ENCODE measurements around the gene RND3.

Gene RND3

GRCh38 chr2:150462770-150463169 is 24.7 kb downstream of the RND3 start:
- H3K36me3 ChIP-seq (ENCODE audit: insufficient read depth, low read length), result peaks cover 5% of the 10 kb centered on the region
- H3K4me3 ChIP-seq (ENCODE audit: low read length), result no peak overlapping the region
- no peaks in the 10 kb centered on the region for H3K9me3 ChIP-seq (replicated peaks; ENCODE audit: low read length)
- peaks cover 25% of the 10 kb centered on the region for H3K4me1 ChIP-seq (ENCODE audit: control insufficient read depth, insufficient read depth, low read length)
- no peak overlapping the region for H3K4me2 ChIP-seq (ENCODE audit: low read length)
- H3K27me3 ChIP-seq (ENCODE audit: control insufficient read depth, insufficient read depth, low read length), result no peaks in the 10 kb centered on the region
- H3K9ac ChIP-seq (ENCODE audit: low read depth, low read length), result no peak overlapping the region

DNA sequence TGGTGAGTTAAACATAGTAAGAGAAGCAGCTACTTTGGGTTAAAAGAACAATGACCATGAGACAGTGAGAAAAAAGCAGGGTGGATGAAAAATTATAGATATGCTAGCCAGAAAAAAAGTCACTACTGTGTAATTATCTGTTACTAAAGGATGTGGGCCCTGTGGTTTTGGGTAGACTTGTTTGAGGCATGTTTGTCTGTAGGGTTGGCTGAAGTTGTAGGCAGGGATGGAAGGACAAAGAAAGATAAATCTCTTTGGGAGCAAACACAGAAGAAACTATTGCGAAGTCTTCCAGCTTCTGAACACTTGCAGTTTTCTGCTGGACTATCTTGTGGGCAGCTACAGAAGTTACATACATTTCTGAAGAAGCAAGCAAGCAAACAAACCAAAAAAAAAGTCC is 28.2 kb downstream of the RND3 start:
- no peaks in the 10 kb centered on the region for H3K27me3 ChIP-seq (ENCODE audit: control insufficient read depth, insufficient read depth, low read length)
- H3K36me3 ChIP-seq (ENCODE audit: insufficient read depth, low read length), result no peaks in the 10 kb centered on the region
- H3K4me1 ChIP-seq (ENCODE audit: control insufficient read depth, insufficient read depth, low read length), result peaks cover 3% of the 10 kb centered on the region
- H3K9ac ChIP-seq (ENCODE audit: low read depth, low read length), result no peak overlapping the region
- H3K4me2 ChIP-seq (ENCODE audit: low read length), result no peak overlapping the region
- no peaks in the 10 kb centered on the region for H3K9me3 ChIP-seq (replicated peaks; ENCODE audit: low read length)
- H3K4me3 ChIP-seq (ENCODE audit: low read length), result no peak overlapping the region

DNA sequence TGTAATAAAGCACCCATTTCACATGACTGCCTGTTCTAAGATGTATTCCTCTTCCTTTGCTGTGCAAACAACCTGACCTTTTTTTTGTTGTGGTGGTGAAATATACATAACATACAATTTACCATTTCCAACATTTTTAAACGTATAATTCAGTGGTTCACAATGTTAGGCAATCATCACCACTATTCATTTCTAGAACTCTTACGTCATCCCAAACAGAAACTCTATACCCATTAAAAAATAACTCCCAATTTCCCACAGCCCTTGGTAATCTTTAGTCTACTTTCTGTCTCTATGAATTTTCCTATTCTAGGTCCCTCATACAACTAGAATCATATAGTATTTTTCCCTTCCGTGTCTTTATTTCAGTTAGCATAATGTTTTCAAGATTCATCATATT is 36.7 kb downstream of the RND3 start:
- Histone ChIP-seq H3K36me3 (ENCODE audit: insufficient read depth, low read length) (no peaks in the 10 kb centered on the region), H3K4me2 (ENCODE audit: low read length) (no peak overlapping the region), H3K4me3 (ENCODE audit: low read length) (no peak overlapping the region), H3K4me1 (ENCODE audit: control insufficient read depth, insufficient read depth, low read length) (no peaks in the 10 kb centered on the region), H3K9ac (ENCODE audit: low read depth, low read length) (no peak overlapping the region), H3K27me3 (ENCODE audit: control insufficient read depth, insufficient read depth, low read length) (no peaks in the 10 kb centered on the region), H3K9me3 (replicated peaks; ENCODE audit: low read length) (no peaks in the 10 kb centered on the region)

- no peaks in the 10 kb centered on the region for H3K9me3 ChIP-seq (replicated peaks; ENCODE audit: low read length)
- H3K9ac ChIP-seq (ENCODE audit: low read depth, low read length), result no peak overlapping the region
- no peak overlapping the region for H3K4me3 ChIP-seq (ENCODE audit: low read length)
- H3K27me3 ChIP-seq (ENCODE audit: control insufficient read depth, insufficient read depth, low read length), result no peaks in the 10 kb centered on the region
- no peak overlapping the region for H3K4me2 ChIP-seq (ENCODE audit: low read length)
- no peaks in the 10 kb centered on the region for H3K4me1 ChIP-seq (ENCODE audit: control insufficient read depth, insufficient read depth, low read length)
- H3K36me3 ChIP-seq (ENCODE audit: insufficient read depth, low read length), result no peaks in the 10 kb centered on the region
Observed at GRCh38 chr2:150449856-150450255, 37.6 kb downstream of the RND3 start.

DNA sequence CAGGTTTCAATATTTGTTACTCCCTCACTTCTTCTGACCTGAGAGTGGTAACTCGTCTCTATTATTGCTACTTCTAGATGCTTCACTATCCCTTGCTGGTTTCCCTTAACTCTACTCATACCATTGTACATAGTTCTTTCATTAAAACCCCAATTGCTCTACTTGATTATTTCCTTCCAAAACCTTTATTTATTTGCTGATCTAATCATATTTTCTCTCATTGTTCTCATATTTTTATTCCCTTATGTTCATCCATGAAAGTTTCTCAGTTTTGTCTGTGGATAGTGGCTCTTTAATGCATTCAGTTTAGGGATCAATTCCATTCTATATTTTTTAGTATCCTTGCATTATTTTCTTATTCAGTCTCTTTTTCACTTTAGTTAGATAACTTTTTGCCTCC is 42.1 kb downstream of the RND3 start:
- Histone ChIP-seq H3K9ac (ENCODE audit: low read depth, low read length) (no peak overlapping the region), H3K9me3 (replicated peaks; ENCODE audit: low read length) (no peaks in the 10 kb centered on the region), H3K4me3 (ENCODE audit: low read length) (no peak overlapping the region), H3K36me3 (ENCODE audit: insufficient read depth, low read length) (no peaks in the 10 kb centered on the region), H3K4me1 (ENCODE audit: control insufficient read depth, insufficient read depth, low read length) (no peaks in the 10 kb centered on the region), H3K4me2 (ENCODE audit: low read length) (no peak overlapping the region), H3K27me3 (ENCODE audit: control insufficient read depth, insufficient read depth, low read length) (no peaks in the 10 kb centered on the region)

DNA sequence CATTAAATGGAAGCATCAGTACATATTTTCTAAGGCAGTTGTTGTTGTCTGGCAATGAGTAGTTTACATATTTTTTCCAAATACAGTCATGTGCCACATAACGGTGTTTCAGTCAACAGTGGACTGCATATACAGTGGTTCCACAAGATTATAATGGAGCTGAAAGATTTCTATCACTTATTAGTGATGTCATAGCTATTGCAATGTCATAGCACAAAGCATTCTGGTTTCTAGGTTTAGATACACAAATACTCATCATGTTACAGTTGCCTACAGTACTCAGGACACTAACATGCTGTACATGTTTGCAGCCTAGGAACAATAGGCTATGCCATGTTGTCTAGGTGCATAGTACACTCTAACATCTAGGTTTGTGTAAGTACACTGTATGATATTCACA is 45.0 kb downstream of the RND3 start:
- Histone ChIP-seq H3K4me2 (ENCODE audit: low read length) (no peak overlapping the region), H3K36me3 (ENCODE audit: insufficient read depth, low read length) (no peaks in the 10 kb centered on the region), H3K27me3 (ENCODE audit: control insufficient read depth, insufficient read depth, low read length) (no peaks in the 10 kb centered on the region), H3K4me1 (ENCODE audit: control insufficient read depth, insufficient read depth, low read length) (no peaks in the 10 kb centered on the region), H3K9me3 (replicated peaks; ENCODE audit: low read length) (no peaks in the 10 kb centered on the region), H3K4me3 (ENCODE audit: low read length) (no peak overlapping the region), H3K9ac (ENCODE audit: low read depth, low read length) (no peak overlapping the region)

GRCh38 chr2:150441784-150442183 is 45.7 kb downstream of the RND3 start:
- H3K9me3 ChIP-seq (replicated peaks; ENCODE audit: low read length), result no peaks in the 10 kb centered on the region
- no peaks in the 10 kb centered on the region for H3K36me3 ChIP-seq (ENCODE audit: insufficient read depth, low read length)
- no peak overlapping the region for H3K9ac ChIP-seq (ENCODE audit: low read depth, low read length)
- no peak overlapping the region for H3K4me2 ChIP-seq (ENCODE audit: low read length)
- no peak overlapping the region for H3K4me3 ChIP-seq (ENCODE audit: low read length)
- H3K4me1 ChIP-seq (ENCODE audit: control insufficient read depth, insufficient read depth, low read length), result no peaks in the 10 kb centered on the region
- H3K27me3 ChIP-seq (ENCODE audit: control insufficient read depth, insufficient read depth, low read length), result no peaks in the 10 kb centered on the region

DNA sequence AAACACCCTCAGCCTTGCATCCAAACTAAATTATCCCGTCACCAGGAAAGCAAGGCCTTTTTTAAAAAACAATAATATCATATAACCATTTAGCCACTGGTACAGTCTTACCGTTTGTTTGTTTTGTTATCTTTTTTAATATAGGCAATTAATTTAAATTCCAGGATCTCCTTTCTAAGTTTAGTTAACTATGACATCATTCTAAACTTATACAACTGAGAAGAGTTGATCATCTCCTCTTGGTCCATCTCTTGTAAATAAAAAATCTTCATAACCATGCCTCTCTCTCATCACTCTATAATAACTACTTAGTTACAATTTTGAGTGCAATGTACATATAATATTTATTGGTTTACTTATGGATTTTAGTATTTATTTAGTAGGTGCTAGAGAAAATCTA is 46.2 kb downstream of the RND3 start:
- H3K27me3 ChIP-seq (ENCODE audit: control insufficient read depth, insufficient read depth, low read length), result no peaks in the 10 kb centered on the region
- H3K9ac ChIP-seq (ENCODE audit: low read depth, low read length), result no peak overlapping the region
- no peak overlapping the region for H3K4me2 ChIP-seq (ENCODE audit: low read length)
- no peaks in the 10 kb centered on the region for H3K36me3 ChIP-seq (ENCODE audit: insufficient read depth, low read length)
- no peaks in the 10 kb centered on the region for H3K4me1 ChIP-seq (ENCODE audit: control insufficient read depth, insufficient read depth, low read length)
- no peak overlapping the region for H3K4me3 ChIP-seq (ENCODE audit: low read length)
- no peaks in the 10 kb centered on the region for H3K9me3 ChIP-seq (replicated peaks; ENCODE audit: low read length)

- no peaks in the 10 kb centered on the region for H3K27me3 ChIP-seq (ENCODE audit: control insufficient read depth, insufficient read depth, low read length)
- H3K4me2 ChIP-seq (ENCODE audit: low read length), result no peak overlapping the region
- no peaks in the 10 kb centered on the region for H3K36me3 ChIP-seq (ENCODE audit: insufficient read depth, low read length)
- H3K4me1 ChIP-seq (ENCODE audit: control insufficient read depth, insufficient read depth, low read length), result no peaks in the 10 kb centered on the region
- no peak overlapping the region for H3K9ac ChIP-seq (ENCODE audit: low read depth, low read length)
- H3K9me3 ChIP-seq (replicated peaks; ENCODE audit: low read length), result no peaks in the 10 kb centered on the region
- H3K4me3 ChIP-seq (ENCODE audit: low read length), result no peak overlapping the region
Observed at GRCh38 chr2:150438654-150439053, 48.8 kb downstream of the RND3 start.

DNA sequence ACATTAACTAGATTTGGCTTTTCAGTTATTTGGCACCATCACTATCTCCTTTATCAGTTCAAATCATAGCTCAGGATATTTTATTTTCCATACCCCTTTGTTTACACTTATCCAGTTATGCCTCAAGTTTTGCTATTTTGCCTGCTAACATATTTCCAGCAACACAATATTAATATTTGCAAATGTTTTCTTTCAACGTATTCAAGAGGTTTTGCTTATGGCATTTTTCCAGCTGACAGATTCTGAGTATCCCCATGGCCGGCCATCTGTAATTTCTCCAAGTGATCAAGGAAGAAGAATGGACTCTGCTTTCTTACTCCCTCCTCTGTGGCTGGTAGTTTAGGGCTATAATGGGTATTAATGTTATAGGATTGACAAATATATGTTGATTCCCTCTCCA is 49.4 kb downstream of the RND3 start:
- H3K9me3 ChIP-seq (replicated peaks; ENCODE audit: low read length), result no peaks in the 10 kb centered on the region
- no peaks in the 10 kb centered on the region for H3K4me1 ChIP-seq (ENCODE audit: control insufficient read depth, insufficient read depth, low read length)
- H3K4me3 ChIP-seq (ENCODE audit: low read length), result no peak overlapping the region
- no peaks in the 10 kb centered on the region for H3K36me3 ChIP-seq (ENCODE audit: insufficient read depth, low read length)
- H3K9ac ChIP-seq (ENCODE audit: low read depth, low read length), result no peak overlapping the region
- no peak overlapping the region for H3K4me2 ChIP-seq (ENCODE audit: low read length)
- H3K27me3 ChIP-seq (ENCODE audit: control insufficient read depth, insufficient read depth, low read length), result no peaks in the 10 kb centered on the region

DNA sequence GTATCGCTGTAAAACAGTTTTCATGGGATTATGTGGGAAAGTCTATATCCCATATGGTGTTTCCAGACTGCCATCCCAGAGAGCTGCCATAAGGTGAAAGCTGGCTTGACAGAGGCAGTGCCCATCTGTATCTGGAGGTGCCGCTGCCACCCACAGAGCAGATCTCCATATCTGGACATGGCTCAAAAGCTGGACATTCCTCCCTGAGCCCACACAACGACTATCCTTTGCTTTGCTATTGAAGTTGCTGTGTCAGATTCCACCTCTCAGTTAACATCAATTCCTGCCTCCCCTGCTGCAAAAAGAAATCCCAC is 55.2 kb downstream of the RND3 start:
- H3K4me1 ChIP-seq (ENCODE audit: control insufficient read depth, insufficient read depth, low read length), result no peaks in the 10 kb centered on the region
- H3K9ac ChIP-seq (ENCODE audit: low read depth, low read length), result no peak overlapping the region
- H3K4me3 ChIP-seq (ENCODE audit: low read length), result no peak overlapping the region
- no peaks in the 10 kb centered on the region for H3K27me3 ChIP-seq (ENCODE audit: control insufficient read depth, insufficient read depth, low read length)
- no peaks in the 10 kb centered on the region for H3K36me3 ChIP-seq (ENCODE audit: insufficient read depth, low read length)
- H3K9me3 ChIP-seq (replicated peaks; ENCODE audit: low read length), result no peaks in the 10 kb centered on the region
- no peak overlapping the region for H3K4me2 ChIP-seq (ENCODE audit: low read length)

GRCh38 chr2:150431561-150432311 is 55.7 kb downstream of the RND3 start:
- H3K4me3 ChIP-seq (ENCODE audit: low read length), result no peak overlapping the region
- H3K4me1 ChIP-seq (ENCODE audit: control insufficient read depth, insufficient read depth, low read length), result no peaks in the 10 kb centered on the region
- no peak overlapping the region for H3K4me2 ChIP-seq (ENCODE audit: low read length)
- H3K27me3 ChIP-seq (ENCODE audit: control insufficient read depth, insufficient read depth, low read length), result no peaks in the 10 kb centered on the region
- H3K36me3 ChIP-seq (ENCODE audit: insufficient read depth, low read length), result no peaks in the 10 kb centered on the region
- no peaks in the 10 kb centered on the region for H3K9me3 ChIP-seq (replicated peaks; ENCODE audit: low read length)
- H3K9ac ChIP-seq (ENCODE audit: low read depth, low read length), result no peak overlapping the region

Data from skeletal muscle satellite cell (primary cell).